HEK293T (cell line): Measurements from ENCODE around the gene XG.

Experiments
- CTCF ChIA-PET: fragments of 350-600 bp; formaldehyde crosslinking; extraction: SDS; loops from one replicate; lab custom pipeline; 2021; ENCODE audit warnings: antibody characterized with exemption, inconsistent platforms; lab: Yijun Ruan, JAX
- POLR2A ChIA-PET: fragments of 350-600 bp; formaldehyde crosslinking; extraction: SDS; loops from one replicate; lab custom pipeline; 2020; ENCODE audit warnings: antibody characterized with exemption, inconsistent platforms; lab: Yijun Ruan, JAX
- DNase-seq: peaks from one replicate; pipeline ENCODE4 v3.0.0; 2012; ENCODE audit warnings: mixed read lengths; ENCODE audit errors: extremely low spot score
- ARNT ChIP-seq: fragments of 450-650 bp; IDR thresholded peaks from 2 replicates; pipeline ENCODE4 v1.6.1; 2017; ENCODE audit warnings: mild to moderate bottlenecking
- BHLHE40 ChIP-seq: fragments of 450-650 bp; IDR thresholded peaks from 2 replicates; pipeline ENCODE4 v1.6.1; 2016; ENCODE audit warnings: mild to moderate bottlenecking, moderate library complexity, borderline replicate concordance
- CTBP1 ChIP-seq: fragments of 450-650 bp; IDR thresholded peaks from 2 replicates; pipeline ENCODE4 v1.6.1; 2016; ENCODE audit warnings: borderline replicate concordance
- ELF4 ChIP-seq: fragments of 450-650 bp; IDR thresholded peaks from 2 replicates; pipeline ENCODE4 v1.6.1; 2017; ENCODE audit warnings: antibody characterized with exemption
- FOXA1 ChIP-seq: fragments of 450-650 bp; IDR thresholded peaks from 2 replicates; pipeline ENCODE4 v1.6.1; 2016; ENCODE audit warnings: mild to moderate bottlenecking
- FOXK2 ChIP-seq: fragments of 450-650 bp; IDR thresholded peaks from 2 replicates; pipeline ENCODE4 v1.6.1; 2016; ENCODE audit warnings: mild to moderate bottlenecking
- FOXM1 ChIP-seq: fragments of 450-650 bp; IDR thresholded peaks from 2 replicates; pipeline ENCODE4 v1.6.1; 2017; ENCODE audit warnings: mild to moderate bottlenecking, borderline replicate concordance
- HDGF ChIP-seq: fragments of 450-650 bp; IDR thresholded peaks from 2 replicates; pipeline ENCODE4 v1.6.1; 2017; ENCODE audit warnings: antibody characterized with exemption, borderline replicate concordance
- L3MBTL2 ChIP-seq: fragments of 450-650 bp; conservative IDR thresholded peaks from 2 replicates; pipeline ENCODE4 v1.6.1; 2016; ENCODE audit warnings: mild to moderate bottlenecking
- LEF1 ChIP-seq: fragments of 450-650 bp; IDR thresholded peaks from 2 replicates; pipeline ENCODE4 v1.6.1; 2017; ENCODE audit warnings: mild to moderate bottlenecking, borderline replicate concordance
- NFRKB ChIP-seq: fragments of 450-650 bp; IDR thresholded peaks from 2 replicates; pipeline ENCODE4 v1.6.1; 2016; ENCODE audit warnings: mild to moderate bottlenecking, moderate library complexity
- PKNOX1 ChIP-seq: fragments of 450-650 bp; IDR thresholded peaks from 2 replicates; pipeline ENCODE4 v1.6.1; 2016
- SP1 ChIP-seq: fragments of 450-650 bp; IDR thresholded peaks from 2 replicates; pipeline ENCODE4 v1.6.1; 2017
- SUZ12 ChIP-seq: fragments of 450-650 bp; IDR thresholded peaks from 2 replicates; pipeline ENCODE4 v1.6.1; 2016; ENCODE audit warnings: mild to moderate bottlenecking
- TARDBP ChIP-seq: fragments of 450-650 bp; IDR thresholded peaks from 2 replicates; pipeline ENCODE4 v1.6.1; 2016
- ZNF384 ChIP-seq: fragments of 450-650 bp; IDR thresholded peaks from 2 replicates; pipeline ENCODE4 v1.6.1; 2016

XG gene

GRCh38 chrX:2710041-2710840 lies 41.6 kb upstream of the XG start:
- no peak for DNase-seq
- POLR2A ChIA-PET = no interaction called here
- TF ChIP-seq FOXM1 = no peak
- no peak for TF ChIP-seq FOXA1
- no peak for TF ChIP-seq SUZ12
- TF ChIP-seq CTBP1 = no peak
- no peak for TF ChIP-seq HDGF
- no peak for TF ChIP-seq BHLHE40
- TF ChIP-seq L3MBTL2 = no peak
- no peak for TF ChIP-seq TARDBP
- TF ChIP-seq FOXK2 = no peak
- no peak for TF ChIP-seq ELF4
- no peak for TF ChIP-seq NFRKB
- no peak for TF ChIP-seq PKNOX1
- TF ChIP-seq ARNT = no peak
- no peak for TF ChIP-seq SP1
- CTCF ChIA-PET = no interaction called here

- TF ChIP-seq FOXA1 (no peak), SUZ12 (no peak), L3MBTL2 (no peak), HDGF (no peak), ZNF384 (no peak), CTBP1 (no peak), ELF4 (no peak), NFRKB (no peak), TARDBP (no peak), FOXM1 (no peak)
- DNase-seq = no peak
- CTCF ChIA-PET = no interaction called here
- POLR2A ChIA-PET = no interaction called here
Measured at GRCh38 chrX:2711441-2711840, 40.4 kb upstream of the XG start.

GRCh38 chrX:2712428-2712827 lies 39.4 kb upstream of the XG start:
- POLR2A ChIA-PET = no interaction called here
- no peak for DNase-seq
- CTCF ChIA-PET = no interaction called here
- TF ChIP-seq LEF1 (no peak), HDGF (no peak)

- ChIA-PET POLR2A (no interaction called here), CTCF (no interaction called here)
- TF ChIP-seq ZNF384 (no peak), LEF1 (no peak), SP1 (no peak), BHLHE40 (no peak), ELF4 (no peak), ARNT (no peak), HDGF (no peak), TARDBP (no peak), PKNOX1 (no peak), SUZ12 (no peak), L3MBTL2 (no peak), CTBP1 (no peak), FOXA1 (no peak)
- DNase-seq = no peak
Measured at GRCh38 chrX:2712890-2713840, 38.7 kb upstream of the XG start.

- TF ChIP-seq FOXK2 (no peak), ELF4 (no peak), SUZ12 (no peak)
- ChIA-PET POLR2A (no interaction called here), CTCF (no interaction called here)
- no peak for DNase-seq
Measured at GRCh38 chrX:2714551-2714950, 37.3 kb upstream of the XG start.

- ChIA-PET CTCF (no interaction called here), POLR2A (no interaction called here)
- no peak for TF ChIP-seq ARNT
- no peak for TF ChIP-seq BHLHE40
- TF ChIP-seq ZNF384 = no peak
- TF ChIP-seq SUZ12 = no peak
- TF ChIP-seq SP1 = no peak
- TF ChIP-seq HDGF = no peak
- TF ChIP-seq PKNOX1 = no peak
- no peak for TF ChIP-seq FOXK2
- no peak for TF ChIP-seq LEF1
- DNase-seq = no peak
Measured at GRCh38 chrX:2715066-2715600, 36.7 kb upstream of the XG start.
